ENCODE measurements around the gene SH3RF2.
"Not testable (repeated sequence)": the region's sequence is repeated elsewhere in the genome, so short reads cannot be mapped to it uniquely, and the experiment has no call there.

SH3RF2 gene

DNA sequence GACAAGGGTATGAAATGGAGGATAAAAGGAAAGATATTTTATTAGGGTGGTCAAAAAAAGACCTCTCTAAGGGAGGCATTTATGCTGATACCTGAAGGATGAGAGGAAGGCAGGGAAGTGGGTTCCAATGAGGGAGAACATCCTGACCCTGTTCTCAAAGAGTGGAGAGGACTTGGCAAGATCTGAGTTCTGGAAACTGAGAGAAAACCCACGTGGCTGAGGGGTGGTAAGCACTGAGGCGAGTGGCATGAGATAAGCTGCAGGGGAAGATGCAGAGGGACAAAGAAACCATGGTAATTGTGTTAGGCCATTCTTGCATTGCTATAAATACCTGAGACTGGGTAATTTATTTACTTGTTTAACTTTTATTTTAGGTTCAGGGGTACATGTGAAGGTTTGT lies 16.8 kb downstream of the SH3RF2 start:
- no peak for DNase-seq

DNA sequence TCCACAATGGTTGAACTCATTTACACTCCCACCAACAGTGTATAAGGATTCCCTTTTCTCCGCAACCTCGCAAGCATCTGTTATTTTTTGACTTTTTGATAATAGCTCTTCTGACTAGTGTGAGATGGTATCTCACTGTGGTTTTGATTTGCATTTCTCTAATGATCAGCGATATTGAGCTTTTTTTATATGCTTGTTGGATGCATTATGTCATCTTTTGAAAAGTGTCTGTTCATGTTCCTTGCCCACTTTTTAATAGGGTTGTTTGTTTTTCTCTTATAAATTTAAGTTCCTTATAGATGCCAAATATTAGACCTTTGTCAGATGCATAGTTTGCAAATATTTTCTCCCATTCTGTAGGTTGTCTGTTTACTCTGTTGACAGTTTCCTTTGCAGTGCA lies 17.8 kb downstream of the SH3RF2 start:
- not testable (repeated sequence) for DNase-seq

DNA sequence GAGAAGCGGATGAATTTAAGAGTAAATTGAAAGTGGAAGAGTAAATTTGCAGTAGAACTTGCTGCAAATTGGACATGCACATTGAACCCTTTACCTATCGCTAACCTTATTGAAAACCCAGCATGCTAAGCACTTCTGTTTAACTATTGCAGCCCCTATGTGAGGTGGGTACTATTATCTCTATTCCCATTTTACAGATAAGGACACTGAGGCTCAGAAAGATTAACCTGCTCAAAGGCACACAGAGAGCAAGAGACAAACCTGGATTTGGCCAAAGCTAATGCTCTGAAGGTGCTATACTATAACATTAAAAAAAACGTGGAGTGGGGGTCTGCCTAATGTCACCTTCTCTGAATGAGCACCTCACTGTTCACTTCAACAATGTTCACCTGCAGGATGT lies 21.0 kb downstream of the SH3RF2 start:
- no peak for DNase-seq

DNA sequence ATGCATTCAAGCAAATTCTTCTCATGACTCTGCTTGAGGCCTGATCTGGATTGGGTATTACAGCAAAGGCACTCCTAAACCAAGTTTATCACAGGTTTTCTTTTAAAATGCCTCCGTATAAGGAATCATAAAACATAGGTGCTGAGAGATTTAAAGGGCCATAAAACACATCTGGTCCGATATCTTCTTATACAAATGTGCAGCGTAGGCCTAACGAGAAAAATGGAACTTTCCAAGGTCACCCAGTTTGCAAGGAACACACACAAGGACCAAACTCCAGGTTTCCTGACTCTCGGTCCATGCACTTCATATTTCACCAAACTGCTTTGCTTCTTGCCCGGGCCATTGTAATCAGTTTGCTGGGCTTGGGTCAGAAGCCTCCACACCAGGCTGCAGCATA lies 22.1 kb downstream of the SH3RF2 start:
- DNase-seq, result no peak

DNA sequence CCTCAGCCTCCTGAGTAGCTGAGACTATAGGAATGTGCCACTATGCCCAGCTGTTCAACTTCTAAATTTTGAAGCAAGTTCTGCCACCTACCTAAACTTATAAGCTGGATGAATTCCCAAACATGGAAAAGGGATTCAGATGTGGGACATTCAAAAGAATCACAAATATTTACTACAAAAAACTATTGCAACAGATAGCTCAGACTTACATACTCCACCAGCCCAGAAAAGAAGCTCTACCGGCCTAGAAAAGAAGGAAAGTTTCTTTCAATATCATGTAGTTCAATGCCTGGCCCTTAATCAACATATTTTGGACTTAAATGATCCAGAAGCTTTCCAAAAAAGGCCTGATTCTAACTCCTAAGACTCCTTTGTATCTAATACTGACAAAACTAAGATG lies 23.8 kb downstream of the SH3RF2 start:
- DNase-seq, result no peak

DNA sequence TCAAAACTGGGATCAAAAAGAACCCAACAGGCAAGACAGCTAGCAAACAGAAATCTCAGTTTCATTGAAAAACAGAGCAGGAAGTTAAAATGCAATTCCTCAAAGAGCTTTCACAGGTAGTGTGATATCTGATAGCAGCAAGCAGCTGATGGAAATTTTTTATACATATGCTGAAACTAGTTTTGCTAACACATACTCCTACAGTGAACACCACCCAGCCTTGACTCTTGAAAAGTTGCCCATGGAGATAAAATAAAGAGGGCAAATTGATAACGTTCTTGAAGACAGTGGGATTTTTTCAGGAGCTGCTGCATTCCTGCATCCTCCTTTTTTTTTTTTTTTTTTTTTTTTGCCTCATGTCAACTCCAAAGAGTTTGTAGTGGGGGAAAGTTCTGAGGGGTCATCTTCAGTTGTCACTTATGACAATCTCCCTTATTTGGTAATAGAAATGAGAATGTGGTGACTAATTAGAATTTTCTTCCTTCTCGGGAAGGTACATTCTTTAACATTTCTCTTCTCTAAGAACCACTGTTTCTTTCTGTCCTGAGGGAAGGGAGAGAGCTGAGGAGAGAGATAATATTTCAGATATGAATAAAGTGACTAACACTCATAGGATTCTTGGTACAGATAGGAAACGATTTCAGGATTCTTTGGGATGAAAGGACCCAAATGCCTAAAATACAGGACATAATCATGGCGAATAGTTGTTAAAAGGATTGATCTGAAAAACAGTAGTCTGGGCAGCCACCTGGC lies 24.6 kb downstream of the SH3RF2 start:
- DNase-seq, result no peak

DNA sequence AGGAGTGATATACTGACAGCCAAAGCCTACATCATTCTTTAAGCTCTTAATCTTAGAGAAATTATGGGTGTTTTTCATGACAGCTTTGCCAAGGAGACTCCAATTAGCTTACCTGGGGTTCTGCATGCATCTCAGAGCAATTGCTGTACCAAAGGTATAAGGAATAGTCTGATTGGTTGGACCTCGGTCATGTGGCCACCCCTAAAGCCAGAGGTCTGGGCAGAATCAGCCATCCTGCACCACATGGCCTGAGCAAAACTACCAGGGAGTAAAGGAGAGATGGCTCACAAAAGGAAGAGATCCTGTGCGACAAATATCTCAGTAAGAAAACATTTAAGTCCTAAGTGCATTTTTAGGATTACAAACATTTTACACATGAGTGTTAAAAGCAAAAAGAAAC lies 25.6 kb downstream of the SH3RF2 start:
- no peak for DNase-seq

DNA sequence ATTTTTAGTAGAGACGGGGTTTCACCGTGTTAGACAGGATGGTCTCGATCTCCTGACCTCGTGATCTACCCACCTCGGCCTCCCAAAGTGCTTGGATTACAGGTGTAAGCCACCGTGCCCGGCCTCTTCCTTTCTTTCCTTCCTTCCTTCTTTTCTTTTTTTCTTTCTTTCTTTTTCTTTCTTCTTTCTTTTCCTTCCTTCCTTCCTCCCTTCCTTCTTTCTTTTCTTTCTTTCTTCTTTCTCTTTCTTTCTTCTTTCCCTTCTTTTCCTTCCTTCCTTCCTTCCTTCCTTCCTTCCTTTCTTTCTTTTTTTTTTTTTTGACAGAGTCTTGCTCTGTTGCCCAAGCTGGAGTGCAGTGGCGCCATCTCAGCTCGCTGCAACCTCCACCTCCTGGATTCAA lies 27.6 kb downstream of the SH3RF2 start:
- DNase-seq, result not testable (repeated sequence)

DNA sequence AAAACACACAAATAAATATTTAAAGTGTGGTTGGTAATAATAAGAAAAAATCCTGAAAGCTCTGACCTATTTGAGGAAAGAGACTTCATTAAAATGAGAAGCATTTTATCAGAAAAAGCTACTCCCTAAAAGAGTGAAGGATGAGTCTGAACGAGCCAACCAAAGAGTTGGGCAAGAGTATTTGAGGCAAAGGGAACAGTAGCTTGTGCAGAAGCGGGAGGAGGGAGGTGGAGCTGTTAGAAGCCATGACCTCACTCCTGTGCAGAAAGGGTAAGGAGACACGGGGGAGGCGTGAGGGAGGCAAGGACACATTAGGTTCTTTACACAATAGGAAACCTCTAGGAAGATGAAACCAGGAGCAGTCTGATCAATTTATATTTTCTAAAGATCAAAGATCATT lies 29.4 kb downstream of the SH3RF2 start:
- DNase-seq, result no peak

DNA sequence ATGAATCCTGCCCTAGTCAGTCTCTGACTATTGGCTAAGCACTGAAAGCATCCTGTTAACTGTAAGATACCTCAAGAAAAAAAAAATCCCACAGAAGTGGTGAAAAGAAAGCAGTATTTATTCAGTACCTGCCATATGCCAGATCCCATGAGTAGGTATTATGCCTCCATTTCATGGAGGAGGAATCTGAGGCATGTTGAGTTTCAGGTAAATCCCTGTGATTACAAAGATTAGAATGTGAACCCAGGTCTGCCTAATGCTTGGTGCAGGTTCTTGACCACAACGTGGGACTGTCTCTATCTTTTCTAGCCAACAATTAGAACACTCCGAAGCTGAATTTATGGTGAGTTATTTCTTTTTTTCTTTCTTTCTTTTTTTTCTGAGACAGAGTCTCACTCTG lies 30.9 kb downstream of the SH3RF2 start:
- no peak for DNase-seq

DNA sequence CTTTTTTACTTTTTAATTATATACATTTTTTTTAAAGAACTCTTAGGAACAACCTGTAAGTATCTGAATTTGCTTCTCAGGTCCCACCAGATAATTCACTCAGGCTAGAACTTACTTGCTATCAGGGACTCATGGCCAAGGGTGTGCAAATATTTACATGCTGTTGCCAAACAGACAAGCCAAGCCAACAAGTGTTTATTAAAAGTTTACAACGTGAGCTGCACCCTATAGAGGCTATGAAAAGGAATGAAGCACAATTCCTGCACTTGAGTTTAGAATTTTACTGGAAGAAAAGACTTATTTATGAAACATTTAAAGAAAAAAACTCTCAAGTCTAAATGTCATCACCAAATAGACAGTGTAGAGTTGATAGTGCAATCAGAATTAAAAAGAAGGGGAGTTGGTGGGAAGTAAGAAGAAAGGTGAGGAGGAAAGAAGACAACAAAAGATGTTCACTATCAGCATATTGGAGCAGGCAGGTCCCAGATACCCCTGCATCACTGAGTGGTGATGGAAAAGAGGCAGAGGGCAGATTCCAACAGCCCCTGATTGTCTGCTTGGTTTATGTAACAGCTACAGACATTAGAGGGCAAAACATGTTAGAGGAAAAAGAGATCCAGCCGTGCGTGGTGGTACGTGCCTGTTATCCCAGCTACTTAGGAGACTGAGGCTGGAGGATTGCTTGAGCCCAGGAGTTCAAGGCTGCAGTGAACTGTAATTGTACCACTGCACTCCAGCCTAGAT lies 32.8 kb downstream of the SH3RF2 start:
- no peak for DNase-seq

DNA sequence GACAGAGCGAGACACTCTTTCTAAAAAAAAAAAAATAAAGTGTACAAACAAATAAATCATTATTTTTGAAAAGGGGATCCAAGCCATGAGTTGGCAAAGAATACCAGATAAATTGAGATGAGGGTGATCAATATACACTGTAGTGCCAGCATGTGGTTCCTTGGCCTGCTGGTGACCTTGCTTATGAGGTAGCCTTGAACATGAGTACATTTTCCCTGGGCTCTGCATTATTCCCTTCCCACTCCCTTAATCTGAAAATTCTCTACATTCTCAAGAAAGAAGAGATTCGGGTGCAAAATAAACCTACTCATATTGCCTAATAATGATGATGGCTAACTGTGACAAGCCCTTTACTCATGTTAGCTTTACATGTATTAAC lies 33.3 kb downstream of the SH3RF2 start:
- no peak for DNase-seq

DNA sequence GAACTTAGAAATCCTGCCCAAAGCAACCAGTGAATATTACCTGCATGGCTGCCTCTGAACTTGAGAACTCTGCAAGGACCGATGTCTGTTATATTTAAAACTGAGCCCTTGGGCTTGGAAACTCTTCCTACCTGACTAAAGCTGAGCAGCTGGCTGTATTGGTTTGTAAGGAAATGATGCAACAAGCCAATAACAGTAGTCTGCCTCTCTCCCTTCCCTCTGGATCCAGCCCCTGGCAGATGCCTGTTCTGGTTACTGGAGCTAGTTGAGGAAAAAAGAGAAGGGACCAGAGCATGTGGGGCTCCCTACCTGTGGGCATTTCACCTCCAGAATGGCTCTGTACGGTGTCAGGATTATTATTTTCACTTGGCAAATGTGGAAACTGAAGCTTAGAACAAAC lies 34.7 kb downstream of the SH3RF2 start:
- no peak for DNase-seq

DNA sequence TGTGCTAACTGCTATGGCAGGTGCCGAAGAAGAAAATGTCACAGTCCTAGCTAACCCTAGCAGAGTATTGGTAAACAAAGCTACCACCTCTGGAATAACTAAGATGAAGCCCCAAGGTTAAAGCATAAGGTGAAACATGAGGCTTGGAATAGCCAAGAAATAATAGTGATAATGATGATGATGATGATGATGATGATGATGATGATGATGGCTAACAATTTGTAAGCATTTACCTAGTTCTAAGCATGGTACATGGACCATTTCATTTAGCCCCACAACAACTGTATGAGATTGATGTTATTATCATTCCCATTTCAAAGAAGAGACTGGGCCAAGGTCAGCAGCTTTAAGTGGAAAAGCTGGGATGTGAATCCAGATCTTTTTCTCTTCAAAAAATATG lies 35.3 kb downstream of the SH3RF2 start:
- DNase-seq, result no peak

DNA sequence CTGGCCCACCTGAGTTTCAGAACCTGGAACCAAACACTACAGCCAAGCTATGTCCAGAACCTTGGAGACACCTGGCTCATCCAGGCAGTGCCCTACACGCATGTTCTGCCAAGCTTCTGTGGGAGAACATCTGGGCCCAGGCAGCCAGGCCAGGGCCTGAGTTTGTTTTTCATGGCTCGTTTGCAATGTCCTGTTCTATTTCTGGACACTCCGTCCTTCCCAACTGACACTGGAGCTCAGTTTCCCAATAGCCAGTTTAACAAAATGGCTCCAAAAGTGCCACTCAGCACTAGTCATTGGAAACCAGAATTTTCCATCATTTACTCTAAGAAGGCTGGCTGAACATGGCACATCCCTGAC lies 38.6 kb downstream of the SH3RF2 start:
- no peak for DNase-seq

DNA sequence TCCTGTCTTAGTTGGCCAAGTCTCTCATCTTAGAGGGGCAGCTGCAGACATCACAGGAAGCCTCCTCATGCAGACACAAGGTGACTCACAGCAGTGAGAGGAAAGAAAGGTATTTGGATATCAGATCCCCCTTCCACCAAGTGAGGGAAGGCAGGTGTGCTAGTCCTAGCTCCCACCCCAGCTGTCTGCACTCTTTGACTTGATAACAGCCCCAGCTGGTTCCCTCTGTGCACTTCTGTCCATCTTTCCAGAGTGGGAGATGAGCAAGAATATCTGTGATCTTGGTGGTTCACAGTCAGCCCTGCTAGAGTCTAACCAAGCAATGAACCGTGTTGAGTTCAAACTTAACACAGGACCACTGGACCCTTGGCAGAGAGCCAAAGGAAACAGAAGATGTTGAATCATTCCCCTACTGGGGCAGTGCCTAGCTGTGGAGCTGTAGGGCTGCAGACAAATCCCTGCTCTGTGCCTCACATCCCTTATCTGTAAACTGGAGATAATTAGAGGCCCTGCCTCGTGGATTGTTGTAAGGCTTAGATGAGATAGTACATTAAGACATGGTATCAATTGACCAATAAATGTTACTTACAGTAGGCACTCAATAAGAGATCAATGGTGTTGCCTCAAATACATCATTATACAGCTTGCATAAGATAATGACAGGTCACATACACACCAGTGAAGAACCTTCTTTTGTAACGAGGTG lies 39.1 kb downstream of the SH3RF2 start:
- no peak for DNase-seq

DNA sequence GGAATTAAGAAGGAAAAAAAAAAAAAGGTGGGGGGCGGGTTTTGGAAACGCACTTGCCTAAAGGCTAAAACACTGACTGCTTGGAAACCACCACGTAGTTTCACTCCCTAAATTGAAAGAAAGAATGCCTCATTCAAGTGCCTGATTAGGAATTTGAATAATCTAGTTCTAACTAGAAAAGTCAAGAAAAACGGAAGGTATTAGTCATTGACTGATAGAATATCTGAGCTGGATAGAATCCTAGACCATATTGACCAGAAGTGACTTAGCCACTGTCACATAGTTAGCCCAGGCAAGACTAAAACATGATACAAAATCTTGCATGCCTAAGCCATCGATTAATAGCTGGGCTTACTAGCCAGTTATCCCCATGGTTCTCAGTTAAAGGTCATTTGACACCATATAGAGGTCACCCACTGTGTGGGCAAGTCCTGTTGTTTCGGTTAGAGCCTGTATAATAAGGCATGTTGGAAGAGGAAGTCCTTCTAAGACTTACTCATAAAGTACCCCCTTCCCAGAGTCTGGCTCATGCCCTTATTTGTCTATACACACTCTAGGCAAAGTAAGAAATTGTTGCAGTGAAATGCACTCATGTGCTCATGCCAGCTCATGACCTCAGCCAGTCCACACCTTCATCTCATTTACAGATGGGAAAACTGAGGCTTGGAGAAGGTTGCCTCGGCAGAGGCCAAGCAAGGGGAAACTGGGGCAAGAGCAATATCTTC lies 40.2 kb downstream of the SH3RF2 start:
- DNase-seq, result no peak

DNA sequence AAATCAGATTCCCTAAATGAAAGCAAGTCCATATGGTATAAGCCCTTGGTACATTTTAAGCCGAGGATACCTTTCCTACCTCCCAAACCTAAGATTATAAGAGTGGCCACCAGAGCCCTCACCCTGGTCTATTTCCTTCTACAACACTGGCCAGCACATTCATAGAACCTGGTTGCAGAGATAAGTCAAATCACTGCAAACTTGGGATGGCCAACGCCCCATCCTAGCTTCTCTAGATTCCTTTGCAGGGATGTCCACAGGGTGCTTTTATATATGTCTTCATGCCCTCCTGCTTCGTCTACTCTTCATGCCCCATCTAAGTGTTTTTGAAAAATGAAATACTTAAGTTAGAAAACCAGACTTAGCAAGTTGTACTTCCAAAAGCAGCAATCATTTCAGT lies 41.8 kb downstream of the SH3RF2 start:
- DNase-seq, result no peak

DNA sequence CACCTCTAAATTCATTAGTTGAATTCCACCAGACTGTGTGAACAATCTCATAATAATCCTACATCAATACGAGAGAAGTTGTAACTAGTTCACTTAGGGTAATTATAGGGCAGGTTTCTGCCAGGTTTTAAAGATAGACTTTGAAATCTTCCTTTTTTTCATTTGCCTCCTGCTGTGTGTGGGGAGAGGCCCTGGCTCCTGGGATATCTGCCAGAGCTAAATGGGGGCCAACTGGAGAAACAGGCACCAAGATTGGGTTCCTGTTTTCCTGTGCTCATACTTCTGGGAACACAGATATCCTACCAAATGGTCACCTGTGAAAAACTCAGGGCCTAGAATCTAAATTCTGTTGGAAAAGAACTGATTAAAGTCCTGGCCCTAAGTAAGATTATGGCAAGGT lies 42.3 kb downstream of the SH3RF2 start:
- no peak for DNase-seq

DNA sequence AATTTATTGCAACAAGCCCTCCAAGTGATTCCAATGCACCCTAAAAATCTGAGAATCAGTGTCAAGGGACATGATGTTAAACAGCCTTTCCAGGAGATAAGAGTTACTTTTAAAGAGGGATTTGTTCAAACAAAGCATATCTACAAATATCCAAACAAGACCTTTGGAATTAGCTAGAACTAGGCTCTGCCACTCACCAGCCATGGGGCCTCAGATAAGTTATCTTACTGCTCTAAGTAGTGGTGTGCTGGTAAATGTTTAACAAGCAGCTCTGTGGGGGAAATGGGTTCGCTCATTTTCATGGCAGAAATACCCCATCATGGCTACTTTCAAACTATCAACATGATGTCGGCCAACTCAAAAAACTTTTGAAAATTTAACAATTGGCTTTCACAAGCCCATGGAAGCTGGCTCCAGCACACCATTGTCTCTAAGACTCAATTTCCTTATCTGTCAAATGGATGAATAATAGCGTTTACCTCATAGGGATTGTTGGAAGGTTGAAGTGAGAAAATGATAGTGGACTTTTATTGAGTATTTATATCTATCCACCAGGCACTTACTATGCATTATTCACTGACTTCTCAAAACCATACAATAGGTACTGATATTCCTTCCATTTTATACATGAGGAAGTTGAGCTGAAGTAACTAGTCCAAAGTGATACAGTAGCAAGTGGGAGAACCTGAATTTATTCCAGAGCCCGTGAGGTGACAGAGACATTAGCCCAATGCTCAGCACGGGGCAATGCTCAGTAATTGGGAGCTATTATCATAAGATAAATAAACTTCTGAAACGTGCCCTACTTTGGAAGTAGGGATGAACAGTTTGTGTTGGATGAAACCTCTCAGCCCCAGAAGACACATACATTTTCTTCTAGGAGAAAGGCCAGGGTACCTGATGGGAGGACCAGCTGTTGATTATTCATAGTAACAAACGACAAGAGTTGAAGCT lies 43.2 kb downstream of the SH3RF2 start:
- DNase-seq, result no peak

DNA sequence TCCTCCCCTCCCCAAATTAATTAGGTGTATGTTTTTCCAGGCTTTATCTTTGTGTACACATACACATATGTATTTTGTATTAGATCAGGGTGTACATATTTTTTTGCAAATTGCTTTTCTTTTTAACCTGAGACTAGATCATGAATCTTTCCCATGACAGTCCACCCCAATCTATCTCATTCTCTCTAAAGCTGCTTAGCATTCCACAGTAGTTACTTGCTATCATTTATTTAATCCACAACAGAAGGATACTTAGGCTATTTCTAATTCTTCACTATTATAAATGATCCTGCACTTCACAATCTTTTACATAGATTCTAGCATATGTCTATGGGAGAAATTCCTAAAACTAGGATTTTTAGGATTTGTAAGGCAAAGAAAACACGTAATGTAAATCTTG lies 43.9 kb downstream of the SH3RF2 start:
- no peak for DNase-seq

DNA sequence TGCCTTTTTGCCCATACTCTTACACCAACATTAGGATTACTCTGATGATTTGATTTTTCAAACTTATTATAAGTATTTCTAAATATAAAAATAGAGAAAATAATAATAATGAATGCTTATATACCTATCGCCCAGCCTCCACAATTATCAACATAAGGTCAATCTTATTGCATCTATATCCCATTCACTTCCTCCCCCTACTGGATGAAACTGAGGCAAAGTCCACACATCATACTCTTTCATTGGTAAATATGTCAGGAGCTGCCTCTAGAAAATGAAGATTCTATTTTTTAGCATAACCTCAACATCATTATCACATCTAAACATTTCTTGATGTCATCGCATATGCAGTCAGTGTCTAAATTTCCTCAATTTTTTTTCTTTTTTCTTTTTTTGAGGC lies 44.3 kb downstream of the SH3RF2 start:
- no peak for DNase-seq

All from activated CD4-positive, alpha-beta T cell treated with anti-CD3 and anti-CD28 coated beads, Interleukin-2, amount 50 U/mL, for 48 hours (primary cell).